Measurements from ENCODE around the gene LYAR.

LYAR gene

GRCh38 chr4:4270529-4270928 is 19.4 kb downstream of the LYAR start (continued):
- no peak for TF ChIP-seq ZNF398 (tag by site-specific recombination; IDR thresholded peaks at IDR 0.05)
- TF ChIP-seq, protein P1, sequence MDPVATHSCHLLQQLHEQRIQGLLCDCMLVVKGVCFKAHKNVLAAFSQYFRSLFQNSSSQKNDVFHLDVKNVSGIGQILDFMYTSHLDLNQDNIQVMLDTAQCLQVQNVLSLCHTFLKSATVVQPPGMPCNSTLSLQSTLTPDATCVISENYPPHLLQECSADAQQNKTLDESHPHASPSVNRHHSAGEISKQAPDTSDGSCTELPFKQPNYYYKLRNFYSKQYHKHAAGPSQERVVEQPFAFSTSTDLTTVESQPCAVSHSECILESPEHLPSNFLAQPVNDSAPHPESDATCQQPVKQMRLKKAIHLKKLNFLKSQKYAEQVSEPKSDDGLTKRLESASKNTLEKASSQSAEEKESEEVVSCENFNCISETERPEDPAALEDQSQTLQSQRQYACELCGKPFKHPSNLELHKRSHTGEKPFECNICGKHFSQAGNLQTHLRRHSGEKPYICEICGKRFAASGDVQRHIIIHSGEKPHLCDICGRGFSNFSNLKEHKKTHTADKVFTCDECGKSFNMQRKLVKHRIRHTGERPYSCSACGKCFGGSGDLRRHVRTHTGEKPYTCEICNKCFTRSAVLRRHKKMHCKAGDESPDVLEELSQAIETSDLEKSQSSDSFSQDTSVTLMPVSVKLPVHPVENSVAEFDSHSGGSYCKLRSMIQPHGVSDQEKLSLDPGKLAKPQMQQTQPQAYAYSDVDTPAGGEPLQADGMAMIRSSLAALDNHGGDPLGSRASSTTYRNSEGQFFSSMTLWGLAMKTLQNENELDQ (tag by site-specific recombination; IDR thresholded peaks at IDR 0.05; ENCODE audit: low read depth), result no peak
- no peak for TF ChIP-seq ZNF670 (tag by site-specific recombination; IDR thresholded peaks at IDR 0.05; ENCODE audit: low read depth)
- TF ChIP-seq ZNF202 (tag by site-specific recombination; IDR thresholded peaks at IDR 0.05; ENCODE audit: borderline replicate concordance), result no peak
- TF ChIP-seq ZNF292 (tag by site-specific recombination; IDR thresholded peaks at IDR 0.05; ENCODE audit: borderline replicate concordance, low read depth), result no peak
- no peak for TF ChIP-seq ZNF548 (tag by site-specific recombination; IDR thresholded peaks at IDR 0.05)
- no peak for TF ChIP-seq ATF2 (tag by site-specific recombination; IDR thresholded peaks at IDR 0.05; ENCODE audit: low read depth)

DNA sequence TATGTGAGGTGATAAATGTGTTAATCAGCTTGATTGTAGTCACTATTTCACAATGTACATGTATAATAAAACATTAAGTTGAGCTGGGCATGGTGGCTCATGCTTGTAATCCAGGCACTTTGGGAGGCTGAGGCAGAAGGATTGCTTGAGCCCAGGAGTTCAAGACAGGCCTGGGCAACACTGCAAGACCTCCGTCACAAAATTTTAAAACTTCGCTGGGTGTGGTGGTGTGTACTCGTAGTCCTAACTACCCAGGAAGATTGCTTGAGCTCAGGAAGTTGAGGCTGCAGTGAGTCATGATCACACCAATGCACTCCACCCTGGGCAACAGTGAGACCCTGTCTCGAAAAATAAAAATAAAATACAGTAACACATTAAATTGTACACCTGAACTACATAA is 20.1 kb downstream of the LYAR start:
- no peaks in the 10 kb centered on the region for H3K4me1 ChIP-seq (ENCODE audit: control insufficient read depth, insufficient read depth, low read length)
- ChIA-PET POLR2A (no interaction called here), CTCF (no interaction called here)
- H3K9me3 ChIP-seq (ENCODE audit: control insufficient read depth, insufficient read depth, low read depth, low read length), result no peaks in the 10 kb centered on the region
- H3K36me3 ChIP-seq (ENCODE audit: control insufficient read depth in 2 of 2, insufficient read depth in 1 of 2, low read length in 2 of 2), result peaks cover 13 to 79% of the 10 kb centered on the region in 2 experiments
- no peak for TF ChIP-seq ZNF571 (tag by site-specific recombination; IDR thresholded peaks at IDR 0.05)
- TF ChIP-seq ZNF521 (tag by site-specific recombination; IDR thresholded peaks at IDR 0.05), result no peak
- TF ChIP-seq, protein P2, sequence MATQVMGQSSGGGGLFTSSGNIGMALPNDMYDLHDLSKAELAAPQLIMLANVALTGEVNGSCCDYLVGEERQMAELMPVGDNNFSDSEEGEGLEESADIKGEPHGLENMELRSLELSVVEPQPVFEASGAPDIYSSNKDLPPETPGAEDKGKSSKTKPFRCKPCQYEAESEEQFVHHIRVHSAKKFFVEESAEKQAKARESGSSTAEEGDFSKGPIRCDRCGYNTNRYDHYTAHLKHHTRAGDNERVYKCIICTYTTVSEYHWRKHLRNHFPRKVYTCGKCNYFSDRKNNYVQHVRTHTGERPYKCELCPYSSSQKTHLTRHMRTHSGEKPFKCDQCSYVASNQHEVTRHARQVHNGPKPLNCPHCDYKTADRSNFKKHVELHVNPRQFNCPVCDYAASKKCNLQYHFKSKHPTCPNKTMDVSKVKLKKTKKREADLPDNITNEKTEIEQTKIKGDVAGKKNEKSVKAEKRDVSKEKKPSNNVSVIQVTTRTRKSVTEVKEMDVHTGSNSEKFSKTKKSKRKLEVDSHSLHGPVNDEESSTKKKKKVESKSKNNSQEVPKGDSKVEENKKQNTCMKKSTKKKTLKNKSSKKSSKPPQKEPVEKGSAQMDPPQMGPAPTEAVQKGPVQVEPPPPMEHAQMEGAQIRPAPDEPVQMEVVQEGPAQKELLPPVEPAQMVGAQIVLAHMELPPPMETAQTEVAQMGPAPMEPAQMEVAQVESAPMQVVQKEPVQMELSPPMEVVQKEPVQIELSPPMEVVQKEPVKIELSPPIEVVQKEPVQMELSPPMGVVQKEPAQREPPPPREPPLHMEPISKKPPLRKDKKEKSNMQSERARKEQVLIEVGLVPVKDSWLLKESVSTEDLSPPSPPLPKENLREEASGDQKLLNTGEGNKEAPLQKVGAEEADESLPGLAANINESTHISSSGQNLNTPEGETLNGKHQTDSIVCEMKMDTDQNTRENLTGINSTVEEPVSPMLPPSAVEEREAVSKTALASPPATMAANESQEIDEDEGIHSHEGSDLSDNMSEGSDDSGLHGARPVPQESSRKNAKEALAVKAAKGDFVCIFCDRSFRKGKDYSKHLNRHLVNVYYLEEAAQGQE (tag by site-specific recombination; IDR thresholded peaks at IDR 0.05), result no peak
- TF ChIP-seq, protein P3, sequence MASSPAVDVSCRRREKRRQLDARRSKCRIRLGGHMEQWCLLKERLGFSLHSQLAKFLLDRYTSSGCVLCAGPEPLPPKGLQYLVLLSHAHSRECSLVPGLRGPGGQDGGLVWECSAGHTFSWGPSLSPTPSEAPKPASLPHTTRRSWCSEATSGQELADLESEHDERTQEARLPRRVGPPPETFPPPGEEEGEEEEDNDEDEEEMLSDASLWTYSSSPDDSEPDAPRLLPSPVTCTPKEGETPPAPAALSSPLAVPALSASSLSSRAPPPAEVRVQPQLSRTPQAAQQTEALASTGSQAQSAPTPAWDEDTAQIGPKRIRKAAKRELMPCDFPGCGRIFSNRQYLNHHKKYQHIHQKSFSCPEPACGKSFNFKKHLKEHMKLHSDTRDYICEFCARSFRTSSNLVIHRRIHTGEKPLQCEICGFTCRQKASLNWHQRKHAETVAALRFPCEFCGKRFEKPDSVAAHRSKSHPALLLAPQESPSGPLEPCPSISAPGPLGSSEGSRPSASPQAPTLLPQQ (tag by site-specific recombination; IDR thresholded peaks at IDR 0.05), result no peak
- TF ChIP-seq ZNF501 (tag by site-specific recombination; IDR thresholded peaks at IDR 0.05), result no peak
- TF ChIP-seq GLI2 (tag by site-specific recombination; IDR thresholded peaks at IDR 0.05; ENCODE audit: borderline replicate concordance, low read depth), result no peak
- TF ChIP-seq ZXDB (tag by site-specific recombination; IDR thresholded peaks at IDR 0.05), result no peak
- no peak for TF ChIP-seq ZNF660 (tag by site-specific recombination; IDR thresholded peaks at IDR 0.05)
- TF ChIP-seq, protein P4, sequence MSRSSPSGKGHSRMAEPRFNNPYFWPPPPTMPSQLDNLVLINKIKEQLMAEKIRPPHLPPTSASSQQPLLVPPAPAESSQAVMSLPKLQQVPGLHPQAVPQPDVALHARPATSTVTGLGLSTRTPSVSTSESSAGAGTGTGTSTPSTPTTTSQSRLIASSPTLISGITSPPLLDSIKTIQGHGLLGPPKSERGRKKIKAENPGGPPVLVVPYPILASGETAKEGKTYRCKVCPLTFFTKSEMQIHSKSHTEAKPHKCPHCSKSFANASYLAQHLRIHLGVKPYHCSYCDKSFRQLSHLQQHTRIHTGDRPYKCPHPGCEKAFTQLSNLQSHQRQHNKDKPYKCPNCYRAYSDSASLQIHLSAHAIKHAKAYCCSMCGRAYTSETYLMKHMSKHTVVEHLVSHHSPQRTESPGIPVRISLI (tag by site-specific recombination; IDR thresholded peaks at IDR 0.05), result no peak
- TF ChIP-seq ZBTB20 (tag by site-specific recombination; IDR thresholded peaks at IDR 0.05), result no peak
- no peak for TF ChIP-seq ZNF423 (tag by site-specific recombination; IDR thresholded peaks at IDR 0.05)
- TF ChIP-seq ZNF112 (tag by site-specific recombination; IDR thresholded peaks at IDR 0.05), result no peak
- TF ChIP-seq ZNF16 (tag by site-specific recombination; IDR thresholded peaks at IDR 0.05; ENCODE audit: low read depth), result no peak
- TF ChIP-seq IKZF3 (tag by site-specific recombination; IDR thresholded peaks at IDR 0.05), result no peak
- no peak for TF ChIP-seq ZNF776 (tag by site-specific recombination; IDR thresholded peaks at IDR 0.05; ENCODE audit: borderline replicate concordance)
- TF ChIP-seq ZNF2 (tag by site-specific recombination; IDR thresholded peaks at IDR 0.05), result no peak
- TF ChIP-seq ZNF658 (tag by site-specific recombination; IDR thresholded peaks at IDR 0.05), result no peak
- no peak for TF ChIP-seq ZNF677 (tag by site-specific recombination; IDR thresholded peaks at IDR 0.05)
- H3K4me3 ChIP-seq (ENCODE audit: low read depth, low read length), result no peak overlapping the region
- no peak overlapping the region for H3K27ac ChIP-seq (ENCODE audit: extremely low read depth, low read depth, low read length)

All from HEK293 (cell line).